IMR-90 (cell line): ENCODE data around the gene C4B. TPM values are rescaled to one million over a fixed set of nuclear protein-coding genes. Genes with fewer than 3 reads are reported as not detected.
"Not testable (repeated sequence)": the region's sequence is repeated elsewhere in the genome, so short reads cannot be mapped to it uniquely, and the experiment has no call there.

Source experiments
- ATAC-seq: fragments of 200-7000 bp; cut with Tn5 transposase; 2 replicates; pipeline ENCODE4 v1.9.1; 2020; ENCODE audit warnings: low read depth, mild to moderate bottlenecking, moderate library complexity
- BruUV-seq: library from RNA; stranded (reverse); fragments of 400-500 nt; replicated peaks from 2 replicates; lab custom pipeline; 2021; lab: Mats Ljungman, UMichigan
- CTCF ChIA-PET: fragments of 300-600 bp; formaldehyde crosslinking; extraction: SDS; loops from one replicate; lab custom pipeline; 2021; ENCODE audit warnings: antibody characterized with exemption; lab: Yijun Ruan, JAX
- POLR2A ChIA-PET: fragments of 300-600 bp; sonication (Branson Sonifier 250); formaldehyde crosslinking; loops from one replicate; lab custom pipeline; 2022; ENCODE audit warnings: antibody characterized with exemption; ENCODE audit not compliant: unreplicated experiment; lab: Charles Lee
- DNase-seq: peaks from one replicate; pipeline ENCODE4 v3.0.0; 2013
- H2AFZ ChIP-seq: replicated peaks from 2 replicates; pipeline ENCODE3; 2013; ENCODE audit warnings: low read length, mild to moderate bottlenecking; ENCODE audit not compliant: poor library complexity
- H2AK5ac ChIP-seq: 2 replicates; pipeline ENCODE4 v1.6.1; 2013; ENCODE audit warnings: low read depth, low read length, inconsistent platforms
- H2AK9ac ChIP-seq: replicated peaks from 2 replicates; pipeline ENCODE3; 2013; ENCODE audit warnings: mild to moderate bottlenecking, low read depth, low read length, moderate library complexity; ENCODE audit not compliant: poor library complexity
- H2BK120ac ChIP-seq: 2 replicates; pipeline ENCODE4 v1.6.1; 2013; ENCODE audit warnings: low read depth, low read length, inconsistent platforms
- H2BK15ac ChIP-seq: 3 replicates; pipeline ENCODE4 v1.6.1; 2013; ENCODE audit warnings: low read depth, low read length, inconsistent platforms
- H2BK20ac ChIP-seq: 2 replicates; pipeline ENCODE4 v1.6.1; 2013; ENCODE audit warnings: low read depth, mild to moderate bottlenecking, inconsistent platforms, low read length, moderate library complexity
- H2BK5ac ChIP-seq: 2 replicates; pipeline ENCODE4 v1.6.1; 2013; ENCODE audit warnings: mild to moderate bottlenecking, low read depth, low read length, inconsistent platforms; ENCODE audit not compliant: poor library complexity, severe bottlenecking
- H3K14ac ChIP-seq: replicated peaks from 2 replicates; pipeline ENCODE4 v1.6.1; 2013; ENCODE audit warnings: low read depth, low read length, inconsistent platforms
- H3K18ac ChIP-seq: 2 replicates; pipeline ENCODE4 v1.6.1; 2013; ENCODE audit warnings: low read depth, low read length, control low read depth
- H3K23ac ChIP-seq: 2 replicates; pipeline ENCODE4 v1.6.1; 2013; ENCODE audit warnings: low read depth, low read length, inconsistent platforms
- H3K27ac ChIP-seq: 2 replicates; pipeline ENCODE4 v1.5.1; 2013; ENCODE audit warnings: mild to moderate bottlenecking, control low read depth, low read length; ENCODE audit not compliant: insufficient read depth
- H3K27me3 ChIP-seq: 2 replicates; pipeline ENCODE4 v1.6.1; 2013; ENCODE audit warnings: low read length; ENCODE audit not compliant: control insufficient read depth, insufficient read depth
- H3K36me3 ChIP-seq: 2 replicates; pipeline ENCODE4 v1.6.1; 2013; ENCODE audit warnings: low read length, mixed read lengths; ENCODE audit not compliant: control insufficient read depth, insufficient read depth
- H3K4ac ChIP-seq: 2 replicates; pipeline ENCODE4 v1.6.1; 2013; ENCODE audit warnings: low read depth, low read length, inconsistent platforms
- H3K4me1 ChIP-seq: 2 replicates; pipeline ENCODE4 v1.6.1; 2013; ENCODE audit warnings: low read length, mixed read lengths; ENCODE audit not compliant: control insufficient read depth, insufficient read depth
- H3K4me2 ChIP-seq: 2 replicates; pipeline ENCODE4 v1.6.1; 2013; ENCODE audit warnings: low read depth, mild to moderate bottlenecking, control low read depth, low read length, moderate library complexity
- H3K4me3 ChIP-seq: 2 replicates; pipeline ENCODE4 v1.5.1; 2013; ENCODE audit warnings: low read depth, mild to moderate bottlenecking, control low read depth, low read length, moderate library complexity; ENCODE audit not compliant: insufficient read depth
- H3K56ac ChIP-seq: 2 replicates; pipeline ENCODE4 v1.6.1; 2013; ENCODE audit warnings: low read length, inconsistent platforms; ENCODE audit not compliant: insufficient read depth; ENCODE audit errors: extremely low read depth
- H3K79me1 ChIP-seq, 2 experiments: 2 replicates each; pipeline ENCODE4 v1.6.1; 2013; ENCODE audit warnings: low read length in 2 of 2, inconsistent platforms in 1 of 2, low read depth in 1 of 2
- H3K9ac ChIP-seq: 2 replicates; pipeline ENCODE4 v1.6.1; 2013; ENCODE audit warnings: low read depth, low read length, control low read depth
- H3K9me1 ChIP-seq: 2 replicates; pipeline ENCODE4 v1.6.1; 2013; ENCODE audit warnings: low read length, inconsistent platforms; ENCODE audit not compliant: insufficient read depth
- H3K9me3 ChIP-seq: 2 replicates; pipeline ENCODE4 v1.6.1; 2013; ENCODE audit warnings: low read length; ENCODE audit not compliant: control insufficient read depth, insufficient read depth
- H4K20me1 ChIP-seq: 2 replicates; pipeline ENCODE4 v1.6.1; 2013; ENCODE audit warnings: low read length, inconsistent platforms; ENCODE audit not compliant: insufficient read depth
- H4K5ac ChIP-seq: 2 replicates; pipeline ENCODE4 v1.6.1; 2013; ENCODE audit warnings: mild to moderate bottlenecking, low read depth, low read length, control low read depth
- H4K8ac ChIP-seq, 2 experiments: 2 replicates each; pipeline ENCODE4 v1.6.1; 2013; ENCODE audit warnings: low read depth in 2 of 2, low read length in 2 of 2, control low read depth in 1 of 2, inconsistent platforms in 1 of 2
- H4K91ac ChIP-seq: 2 replicates; pipeline ENCODE4 v1.6.1; 2013; ENCODE audit warnings: low read depth, low read length, inconsistent platforms; ENCODE audit not compliant: insufficient read depth
- WGBS, 2 experiments: methylation state at CpG; one replicate each; pipeline versions ENCODE4 v1.1.5 to v1.1.7; 2013; ENCODE audit warnings: missing lambda C conversion rate in 2 of 2; ENCODE audit not compliant: insufficient read length in 1 of 2; ENCODE audit errors: extremely low coverage in 2 of 2; 5-methylcytosine and 5-hydroxymethylcytosine counted together
- dilution Hi-C: fragments of 300-500 bp; cut with HindIII; formaldehyde crosslinking; loops from one replicate; pipeline ENCODE4 v1.14.3; 2018; ENCODE audit warnings: low sequenced_read_pairs; ENCODE audit not compliant: unreplicated experiment
- in situ Hi-C: fragments of 300-500 bp; cut with MboI; formaldehyde crosslinking; loops from 3 replicates; pipeline ENCODE4 v1.14.3; 2019; ENCODE audit warnings: low sequenced_read_pairs, inconsistent platforms, mixed read lengths
- intact Hi-C: fragments of 100-400 bp; cut with micrococcal nuclease; formaldehyde crosslinking; loops from 2 replicates; pipeline ENCODE4 v1.10.0; 2022
- polyA plus RNA-seq, 3 experiments: library from polyadenylated mRNA; depleted of rRNA; stranded (reverse); fragments of >200 nt; gene quantifications; 2 replicates each; pipeline ENCODE4 v1.2.3, GENCODE V29; 2012; ENCODE audit warnings: low replicate concordance in 1 of 3
- total RNA-seq: library from RNA; depleted of rRNA; stranded (reverse); fragments of >200 nt; gene quantifications from 2 replicates; pipeline ENCODE4 v1.2.3, GENCODE V29; 2012

C4B gene
- total and polyA plus RNA-seq, 2 of the 4 experiments (the other 2 are of a cell fraction): 0.54 to 4.2 TPM

- BruUV-seq, CTCF ChIA-PET, POLR2A ChIA-PET: not testable (repeated sequence)
Observed at GRCh38 chr6:32055756-32056155, 41.2 kb downstream of the C4B start.

More at GRCh38 chr6:32055756-32056155, 41.2 kb downstream of the C4B start:
- H3K4me3 ChIP-seq, H3K23ac ChIP-seq, H3K9ac ChIP-seq, H3K9me3 ChIP-seq, H3K4me1 ChIP-seq, ATAC-seq, dilution Hi-C loops, DNase-seq, H3K36me3 ChIP-seq, H3K9me1 ChIP-seq, H3K56ac ChIP-seq, H3K4ac ChIP-seq, H2BK5ac ChIP-seq, H3K27ac ChIP-seq, H3K14ac ChIP-seq, H4K8ac ChIP-seq, H3K18ac ChIP-seq, intact Hi-C loops, H4K20me1 ChIP-seq, H2BK15ac ChIP-seq, H3K79me1 ChIP-seq, H2AFZ ChIP-seq, H2BK120ac ChIP-seq, H2AK5ac ChIP-seq, H4K91ac ChIP-seq, H3K4me2 ChIP-seq, H2BK20ac ChIP-seq, in situ Hi-C loops, H2AK9ac ChIP-seq, H4K5ac ChIP-seq: not testable (repeated sequence)
- peaks cover 48% of the 10 kb centered on the region for H3K27me3 ChIP-seq
- WGBS, 2 experiments: no CpG with 5 or more reads among the region's 21 CpGs
